NCI-H510A treated with DMSO at 0.1 percent for 48 hours (cell line): ENCODE results near the gene SHISAL1.
"Not testable (repeated sequence)": the region's sequence is repeated elsewhere in the genome, so short reads cannot be mapped to it uniquely, and the experiment has no call there.

Source experiments
- DNase-seq: peaks from one replicate; lab custom pipeline; 2025; lab: John Stamatoyannopoulos, UW

The SHISAL1 gene

DNA sequence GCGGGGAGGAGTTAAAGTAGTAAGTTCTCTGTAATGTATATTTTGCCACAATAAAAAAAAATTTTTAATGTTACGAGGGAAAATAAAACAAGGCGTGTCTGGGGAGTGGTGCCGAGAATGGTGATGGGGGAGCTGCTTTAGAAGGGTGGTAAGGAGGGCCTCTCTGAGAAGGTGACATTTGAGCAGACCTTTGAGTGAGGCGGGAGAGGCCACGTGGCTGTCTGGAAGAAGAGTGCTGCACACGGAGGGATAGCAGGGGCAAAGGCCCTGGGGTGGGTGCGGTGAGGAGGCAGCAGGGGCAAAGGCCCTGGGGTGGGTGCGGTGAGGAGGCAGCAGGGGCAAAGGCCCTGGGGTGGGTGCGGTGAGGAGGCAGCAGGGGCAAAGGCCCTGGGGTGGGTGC, 10.4 kb downstream of the SHISAL1 start:
- not testable (repeated sequence) for DNase-seq

DNA sequence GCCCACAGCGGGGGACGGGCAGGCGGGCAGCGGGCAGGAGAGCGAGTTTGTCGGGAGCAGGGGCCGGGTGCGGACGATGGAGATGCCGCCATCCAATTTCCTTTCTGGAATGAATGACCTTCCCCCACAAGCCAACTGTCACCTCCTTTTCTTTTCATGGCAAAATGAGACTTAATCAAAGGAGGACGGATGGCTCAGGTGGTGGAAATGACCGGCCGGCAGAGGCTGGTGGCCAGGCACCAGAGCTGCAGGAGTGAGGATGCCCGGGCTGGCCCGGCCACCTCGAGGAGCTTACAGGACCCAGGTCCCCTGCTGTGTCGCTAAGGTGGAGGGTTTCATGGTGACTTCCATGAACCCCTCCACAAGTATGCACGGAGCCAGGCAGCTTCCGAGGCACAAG, 11.7 kb downstream of the SHISAL1 start:
- no peak for DNase-seq

DNA sequence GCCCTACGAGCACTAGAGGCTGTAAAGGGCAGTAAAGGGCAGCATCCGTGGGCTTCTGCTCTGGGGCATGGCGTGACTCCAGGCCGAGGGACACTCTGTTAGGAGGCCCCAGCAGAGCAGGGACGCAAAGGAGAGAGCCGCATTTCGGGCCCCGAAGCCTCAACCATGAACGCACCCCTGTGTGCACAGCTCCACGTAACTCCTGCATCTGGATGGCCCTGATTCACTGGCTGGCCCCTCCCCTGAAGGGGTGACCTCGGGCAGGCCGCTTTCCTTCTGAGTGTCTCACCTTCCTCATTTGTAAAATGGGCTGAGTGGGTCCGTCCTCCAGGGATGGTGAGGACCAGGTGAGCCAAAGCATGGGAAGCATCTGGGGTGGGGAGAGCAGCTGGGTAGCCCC, 13.6 kb downstream of the SHISAL1 start:
- DNase-seq: no peak

GRCh38 chr22:44298406-44299091, 14.2 kb downstream of the SHISAL1 start:
- DNase-seq: no peak

DNA sequence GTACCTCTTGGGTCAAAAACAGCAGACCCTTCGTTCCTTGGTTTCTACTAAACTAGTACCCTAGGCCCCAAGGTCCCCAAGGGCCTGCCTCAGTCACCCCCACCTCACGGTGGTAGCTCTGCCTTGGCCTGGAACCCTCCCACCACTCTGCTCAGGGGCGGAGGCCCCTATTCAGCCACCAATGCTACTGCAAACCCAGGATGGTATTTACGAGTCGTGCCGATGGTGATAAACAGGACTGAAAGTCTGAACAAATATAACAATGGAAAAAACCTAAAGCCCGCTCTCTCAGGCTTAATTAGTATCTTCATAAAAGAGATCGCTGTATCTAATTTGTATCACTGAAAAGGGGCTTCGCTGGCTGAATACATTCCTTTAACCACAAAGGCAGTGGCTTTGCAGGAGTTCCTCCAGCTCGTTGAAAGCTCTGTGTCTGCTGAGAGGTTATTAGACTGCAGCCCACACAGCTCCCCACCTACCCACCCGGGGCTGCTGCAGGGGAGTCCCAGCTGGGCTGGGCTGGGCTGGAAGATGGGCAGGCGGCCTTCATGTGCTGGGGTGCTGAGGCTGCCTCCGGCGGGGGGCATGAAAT, 15.2 kb downstream of the SHISAL1 start:
- DNase-seq: no peak

DNA sequence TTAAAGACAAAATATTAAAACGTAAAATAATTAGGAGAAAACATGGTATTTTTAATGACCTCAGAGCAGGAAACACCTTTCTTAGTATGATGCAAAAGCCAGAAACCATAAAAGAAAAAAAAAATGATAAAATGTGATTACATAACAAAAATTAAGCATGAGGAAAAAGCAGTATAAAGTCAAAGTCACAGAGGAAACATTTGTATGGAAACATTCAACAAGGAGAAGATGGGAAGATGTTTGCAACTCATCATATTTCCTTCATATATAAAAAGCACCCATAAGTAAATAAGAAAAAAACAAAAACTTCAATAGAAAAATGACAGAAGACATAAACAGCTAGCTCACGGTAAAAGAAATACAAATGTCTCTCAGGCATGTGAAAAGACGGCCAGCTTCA, 17.3 kb downstream of the SHISAL1 start:
- DNase-seq: no peak

DNA sequence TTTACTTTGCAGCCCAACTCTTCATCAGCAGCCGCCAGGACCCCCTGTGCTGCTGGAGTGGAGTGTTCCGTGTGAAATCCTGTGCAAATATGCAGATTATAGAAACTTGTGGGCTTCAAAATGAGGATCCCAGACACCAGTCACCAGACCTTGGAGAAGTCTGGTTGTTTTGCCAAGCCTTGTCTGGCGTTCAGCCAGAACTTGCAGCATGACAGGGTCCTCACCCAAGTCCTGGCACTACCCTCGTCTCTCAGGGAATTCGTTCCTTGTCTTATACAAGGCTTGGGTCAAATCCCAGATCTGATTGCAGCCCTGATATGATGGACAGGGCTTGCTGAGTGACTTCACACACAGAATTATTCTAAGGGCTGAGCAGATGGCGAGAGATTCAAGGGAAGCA, 18.9 kb downstream of the SHISAL1 start:
- no peak for DNase-seq

DNA sequence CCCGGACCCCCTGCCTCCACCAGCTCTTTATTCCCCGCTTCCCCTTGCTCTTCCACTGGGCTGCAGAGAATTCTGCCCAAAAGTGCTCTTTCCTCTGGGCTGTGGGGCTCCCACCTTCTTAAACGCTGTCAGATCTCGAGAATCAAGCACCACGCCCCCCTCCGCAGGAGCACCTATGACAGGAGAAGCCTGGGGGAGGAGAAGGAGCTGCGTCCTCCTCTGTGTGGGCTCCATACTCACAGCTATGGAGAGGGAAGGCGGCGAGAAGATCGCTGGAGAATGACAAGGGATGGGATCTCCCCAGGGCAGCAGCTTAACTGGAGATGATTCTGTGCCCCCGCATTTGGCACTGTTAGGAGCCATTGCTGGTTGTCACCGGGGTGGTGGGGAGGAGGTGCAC, 19.7 kb downstream of the SHISAL1 start:
- DNase-seq: no peak

GRCh38 chr22:44292521-44292920, 20.2 kb downstream of the SHISAL1 start:
- no peak for DNase-seq

DNA sequence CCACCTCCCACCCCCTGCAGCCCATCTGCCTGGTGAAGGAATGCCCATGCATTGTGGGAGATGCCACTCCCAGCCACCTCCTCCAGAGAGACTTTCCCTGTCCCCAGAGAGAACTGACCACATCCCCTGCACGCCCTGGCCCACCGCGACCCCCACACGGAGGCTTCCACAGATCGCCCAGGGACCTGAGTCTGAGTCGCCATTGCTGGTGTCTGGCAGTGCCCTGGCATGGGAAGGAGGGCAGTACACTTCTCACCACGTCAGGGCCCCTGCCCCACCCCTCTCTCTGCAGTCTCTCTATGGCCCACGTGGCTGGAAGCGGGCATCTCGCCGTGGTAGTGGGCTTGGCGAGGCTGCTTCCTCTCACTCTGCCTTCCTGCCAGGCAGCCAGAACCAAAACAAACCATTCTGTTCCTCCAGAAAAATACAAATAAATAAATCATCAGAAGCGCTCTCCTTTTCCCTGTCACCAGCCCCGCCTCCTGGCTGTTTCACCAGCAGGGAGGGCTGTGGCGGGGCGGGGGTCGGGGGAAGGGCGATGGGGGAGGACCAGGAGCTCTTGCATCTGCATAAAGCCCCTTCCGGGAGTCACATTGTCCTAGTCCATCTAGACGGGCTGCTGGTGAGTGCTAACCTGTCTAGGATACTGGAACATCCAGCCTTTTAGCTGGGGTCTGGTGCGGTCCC, 20.9 kb downstream of the SHISAL1 start:
- DNase-seq: no peak

GRCh38 chr22:44291265-44291664, 21.5 kb downstream of the SHISAL1 start:
- DNase-seq: no peak

DNA sequence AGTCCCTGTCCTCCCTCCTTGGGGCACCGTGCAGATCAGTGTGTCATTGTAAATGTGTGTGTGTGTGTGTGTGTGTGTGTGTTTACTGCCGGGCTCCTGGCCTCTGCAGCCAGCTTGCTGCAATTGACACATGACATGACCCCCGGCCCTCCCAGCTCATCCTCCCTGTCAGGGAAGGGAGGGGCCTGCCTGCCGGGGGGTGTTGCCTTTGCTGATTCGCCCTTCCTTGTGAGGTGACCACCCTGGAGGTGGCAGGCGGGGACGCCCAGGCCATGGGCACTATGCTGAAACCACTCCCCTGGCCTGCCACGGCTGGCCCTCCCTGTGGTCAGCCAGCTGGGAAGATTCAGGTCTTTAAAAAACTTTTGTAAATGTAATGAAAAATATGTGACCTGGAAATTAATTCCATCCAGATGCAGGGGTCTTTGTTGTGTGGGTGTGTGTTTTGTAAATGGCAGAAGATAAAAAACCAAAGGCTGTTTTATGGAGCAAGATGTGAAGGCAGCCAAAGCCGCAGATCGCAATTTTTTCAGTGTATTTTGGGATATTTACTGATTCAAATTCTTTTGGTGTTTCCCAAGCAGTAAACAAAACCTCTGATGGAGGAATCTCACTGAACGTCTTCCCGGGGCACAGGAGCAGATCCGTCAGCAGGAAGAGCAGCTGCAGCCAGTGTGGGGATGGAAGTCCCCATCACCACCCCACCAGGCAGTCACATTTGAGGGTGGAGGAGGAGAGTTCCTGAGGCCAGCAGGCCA, 23.2 kb downstream of the SHISAL1 start:
- no peak for DNase-seq

GRCh38 chr22:44288913-44289312, 23.8 kb downstream of the SHISAL1 start:
- DNase-seq: no peak

- DNase-seq: no peak
Observed at GRCh38 chr22:44287741-44288140, 25.0 kb downstream of the SHISAL1 start.

DNA sequence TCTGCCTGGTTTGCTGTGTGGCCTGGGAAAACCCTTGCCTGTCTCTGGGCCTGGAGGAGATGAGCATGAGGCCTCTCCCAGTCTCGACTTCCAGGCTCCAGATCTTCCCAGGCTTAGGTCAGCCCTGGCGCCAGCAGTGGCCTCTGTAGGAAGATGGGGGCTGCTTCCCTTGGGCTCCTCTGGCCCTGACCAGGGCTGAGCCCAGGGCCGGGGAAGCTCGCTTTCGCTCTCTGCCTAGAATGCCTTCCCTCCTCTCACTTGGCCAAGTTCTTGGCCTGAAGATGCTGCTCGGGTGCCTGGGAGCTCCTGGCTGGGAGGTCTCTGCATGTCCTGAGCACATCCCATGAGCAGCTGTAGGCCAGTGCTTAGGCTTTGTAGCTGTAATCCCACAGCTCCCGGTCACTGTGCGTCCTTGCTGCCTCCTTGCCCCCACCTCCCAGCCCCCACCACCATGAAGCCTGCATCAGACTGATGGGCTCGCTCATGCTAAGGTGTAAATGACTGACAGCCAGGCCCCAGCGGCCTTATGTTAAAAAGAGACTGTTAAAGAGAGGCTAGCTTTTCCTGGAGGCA, 25.5 kb downstream of the SHISAL1 start:
- no peak for DNase-seq

DNA sequence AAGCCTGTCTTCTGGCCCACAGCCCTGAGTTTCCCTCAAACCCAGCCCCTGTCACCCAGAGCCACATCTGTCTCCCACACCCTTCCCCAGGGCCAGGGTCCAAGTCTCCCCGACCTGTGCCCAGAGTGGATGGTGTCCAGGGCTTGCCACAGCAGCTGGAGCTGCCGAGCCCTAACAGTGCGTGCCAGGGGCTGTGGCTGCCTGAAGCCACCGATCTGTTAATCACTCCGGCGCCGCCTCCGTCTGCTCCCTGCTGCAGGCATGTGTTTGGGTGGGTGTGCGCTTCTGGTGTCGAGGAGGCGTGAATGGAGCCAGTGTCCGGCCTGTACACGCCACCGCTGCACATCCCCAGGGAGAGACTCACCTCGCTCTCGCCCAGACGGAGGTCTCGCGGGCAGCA, 26.1 kb downstream of the SHISAL1 start:
- DNase-seq: no peak

DNA sequence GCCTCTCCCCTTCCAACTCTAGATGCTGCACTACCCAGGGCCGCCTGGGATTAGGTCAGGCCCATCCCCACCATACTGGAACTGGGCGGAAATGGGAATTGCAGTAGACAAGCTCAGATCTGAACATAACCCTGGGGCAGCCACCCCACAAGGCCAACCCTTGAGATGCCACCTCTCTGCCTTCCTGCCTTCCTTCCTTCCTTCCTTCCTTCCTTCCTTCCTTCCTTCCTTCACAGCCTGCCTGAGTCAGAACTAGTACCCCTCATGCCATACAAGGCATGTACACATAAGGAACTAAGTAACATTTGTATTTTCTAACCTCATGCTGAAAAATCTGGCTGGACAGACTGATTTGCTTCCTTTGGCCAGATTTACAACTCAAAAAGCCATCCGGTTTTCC, 28.0 kb downstream of the SHISAL1 start:
- DNase-seq: no peak

DNA sequence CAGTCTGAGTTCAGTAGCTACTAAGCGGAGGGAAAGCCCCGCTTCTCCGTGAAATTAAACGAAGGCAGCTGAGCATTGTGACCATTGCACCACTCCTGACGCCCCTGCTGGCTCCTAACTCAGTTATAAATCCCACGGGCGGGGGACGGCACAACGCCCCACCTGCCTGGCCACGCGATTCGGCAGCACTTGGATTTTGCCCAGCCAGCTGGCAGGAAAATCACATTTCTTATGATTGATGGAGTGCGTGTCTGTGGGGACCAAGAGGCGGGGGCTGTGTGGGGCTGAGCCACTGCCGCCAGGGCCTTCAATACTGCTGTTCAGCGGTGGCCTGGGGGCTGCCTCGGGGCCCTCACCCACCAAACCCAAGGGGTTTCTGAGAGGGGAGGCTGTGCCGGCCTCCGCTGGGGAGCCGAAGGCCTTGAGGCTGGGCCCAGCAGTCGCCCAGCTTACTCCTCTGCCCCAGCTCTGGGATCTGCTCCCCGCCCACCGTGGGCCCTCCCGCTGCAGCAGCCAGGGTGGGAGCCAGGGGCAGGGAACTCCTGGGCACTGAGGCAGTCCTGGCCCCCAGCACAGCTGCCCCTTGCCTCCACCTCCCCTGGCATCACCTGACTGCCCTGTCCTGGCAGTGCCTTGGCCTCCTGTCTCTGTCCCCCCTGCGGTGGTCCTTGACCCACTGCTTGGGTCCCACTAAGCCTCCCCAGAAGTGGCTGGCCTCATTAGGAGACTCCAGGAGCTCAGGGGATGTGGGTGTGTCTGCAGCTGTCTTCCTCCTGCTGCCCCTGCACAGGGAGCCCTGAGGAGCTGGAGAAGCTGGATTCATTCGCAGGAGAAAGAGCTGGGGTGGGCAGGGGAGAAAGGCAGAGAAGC, 30.7 kb downstream of the SHISAL1 start:
- DNase-seq: no peak

GRCh38 chr22:44280665-44281188, 32.0 kb downstream of the SHISAL1 start:
- no peak for DNase-seq

DNA sequence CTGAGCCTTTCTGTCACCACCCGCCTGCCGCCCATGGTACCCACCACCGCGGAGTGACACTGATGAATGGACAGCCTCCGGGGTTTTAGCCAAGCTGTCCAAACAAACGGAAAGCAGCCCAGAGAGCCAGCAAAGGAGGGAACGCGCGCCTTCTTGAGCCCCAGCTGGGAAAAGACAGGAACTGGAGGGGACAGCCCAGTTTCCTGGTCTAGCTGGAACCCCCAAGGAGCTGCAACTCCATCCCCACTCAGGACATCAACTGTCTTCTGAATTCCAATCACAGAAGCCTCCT, 33.7 kb downstream of the SHISAL1 start:
- no peak for DNase-seq
